Measurements from ENCODE around the gene SHLD1.
"Not testable (repeated sequence)": the region's sequence is repeated elsewhere in the genome, so short reads cannot be mapped to it uniquely, and the experiment has no call there.

The SHLD1 gene

GRCh38 chr20:5735845-5736510 lies 14.2 kb upstream of the SHLD1 start:
- DNase-seq (ENCODE audit: low spot score), result no peak

- DNase-seq (ENCODE audit: low spot score), result no peak
Measured at GRCh38 chr20:5737619-5737953, 12.6 kb upstream of the SHLD1 start.

GRCh38 chr20:5737966-5738365 lies 12.2 kb upstream of the SHLD1 start:
- no peak for DNase-seq (ENCODE audit: low spot score)

- not testable (repeated sequence) for DNase-seq (ENCODE audit: low spot score)
Measured at GRCh38 chr20:5740643-5741042, 9.6 kb upstream of the SHLD1 start.

DNA sequence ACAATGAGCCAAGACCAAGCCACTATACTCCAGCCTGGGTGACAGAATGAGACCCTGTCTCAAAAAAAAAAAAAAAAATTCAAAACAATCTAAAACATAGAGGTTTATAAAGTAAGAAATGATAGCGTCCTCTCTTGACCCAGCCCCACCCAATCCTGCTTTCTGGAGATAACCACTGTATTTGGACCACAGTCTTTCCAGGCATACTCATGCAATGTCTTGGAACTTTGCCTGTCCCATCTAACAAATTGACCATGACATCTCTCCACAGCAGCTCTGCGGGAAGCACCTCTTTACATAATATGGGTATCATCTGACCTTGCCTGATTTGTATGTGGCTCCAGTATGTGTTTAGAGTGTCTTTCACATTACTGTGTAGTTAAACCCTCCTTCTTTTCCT lies 9.1 kb upstream of the SHLD1 start:
- no peak for DNase-seq (ENCODE audit: low spot score)

GRCh38 chr20:5742041-5742440 lies 8.2 kb upstream of the SHLD1 start:
- DNase-seq (ENCODE audit: low spot score), result no peak

DNA sequence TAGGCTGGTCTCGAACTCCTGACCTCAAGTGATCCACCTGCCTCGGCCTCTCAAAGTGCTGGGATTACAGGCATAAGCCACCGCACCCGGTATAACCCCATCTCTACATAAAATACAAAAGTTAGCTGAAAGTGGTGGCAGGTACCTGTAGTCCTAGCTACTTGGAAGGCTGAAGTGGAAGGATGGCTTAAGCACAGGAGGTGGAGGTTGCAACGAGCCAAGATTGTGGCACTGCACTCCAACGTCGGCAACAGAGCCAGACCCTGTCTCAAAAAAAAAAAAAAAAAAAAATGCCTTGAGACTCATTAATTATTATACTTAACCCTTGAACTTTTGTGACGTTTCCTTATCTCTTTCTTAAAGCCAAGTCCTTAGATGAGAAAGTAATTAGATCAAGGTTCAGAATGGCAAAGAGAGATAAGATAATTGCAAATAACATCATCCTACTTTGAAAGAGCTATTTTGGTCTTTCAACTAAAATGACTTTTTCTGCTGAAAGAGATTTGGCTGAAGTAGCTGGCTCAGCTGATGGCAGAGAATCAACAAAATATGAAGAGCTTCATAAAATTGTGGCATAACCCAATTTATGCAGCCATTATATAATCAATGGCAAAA lies 4.7 kb upstream of the SHLD1 start:
- DNase-seq (ENCODE audit: low spot score), result no peak

DNA sequence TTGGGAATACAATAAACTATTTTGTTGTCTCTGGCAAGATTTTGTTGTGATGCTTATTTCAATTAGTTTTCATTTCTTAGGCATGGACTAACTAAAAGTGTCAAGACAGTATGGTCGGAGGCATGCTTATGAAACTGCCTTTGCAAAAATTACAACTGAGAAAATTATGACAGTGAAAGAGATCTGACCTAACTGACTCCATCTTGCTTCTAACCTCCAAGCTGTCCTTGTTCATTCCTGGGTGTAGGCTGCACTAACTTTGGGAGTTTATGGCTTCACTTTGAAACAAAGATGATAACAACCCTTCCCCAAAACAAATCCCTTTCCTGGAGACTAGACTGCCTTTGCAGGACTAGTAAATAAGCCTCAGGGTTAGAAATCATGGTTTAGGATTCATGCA lies 4.1 kb upstream of the SHLD1 start:
- DNase-seq (ENCODE audit: low spot score), result no peak

- no peak for DNase-seq (ENCODE audit: low spot score)
Measured at GRCh38 chr20:5748246-5748645, 2.0 kb upstream of the SHLD1 start.

DNA sequence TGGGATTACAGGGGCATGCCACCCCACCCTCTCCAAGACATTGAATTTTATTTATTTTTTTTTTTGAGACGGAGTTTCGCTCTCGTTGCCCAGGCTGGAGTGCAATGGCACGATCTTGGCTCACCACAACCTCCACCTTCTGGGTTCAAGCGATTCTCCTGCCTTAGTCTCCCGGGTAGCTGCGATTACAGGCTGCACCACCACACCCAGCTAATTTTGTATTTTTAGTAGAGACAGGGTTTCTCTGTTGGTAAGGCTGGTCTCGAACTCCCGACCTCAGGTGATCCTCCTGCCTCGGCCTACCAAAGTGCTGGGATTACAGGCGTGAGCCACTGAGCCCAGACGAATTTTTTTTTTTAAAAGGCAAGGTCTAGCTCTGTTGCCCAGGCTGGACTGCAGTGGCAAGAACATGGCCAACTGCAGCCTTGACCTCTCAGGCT lies 669 bp upstream of the SHLD1 start:
- not testable (repeated sequence) for DNase-seq (ENCODE audit: low spot score)

- no peak for DNase-seq (ENCODE audit: low spot score)
Measured at GRCh38 chr20:5751856-5752255, 1.7 kb downstream of the SHLD1 start.

DNA sequence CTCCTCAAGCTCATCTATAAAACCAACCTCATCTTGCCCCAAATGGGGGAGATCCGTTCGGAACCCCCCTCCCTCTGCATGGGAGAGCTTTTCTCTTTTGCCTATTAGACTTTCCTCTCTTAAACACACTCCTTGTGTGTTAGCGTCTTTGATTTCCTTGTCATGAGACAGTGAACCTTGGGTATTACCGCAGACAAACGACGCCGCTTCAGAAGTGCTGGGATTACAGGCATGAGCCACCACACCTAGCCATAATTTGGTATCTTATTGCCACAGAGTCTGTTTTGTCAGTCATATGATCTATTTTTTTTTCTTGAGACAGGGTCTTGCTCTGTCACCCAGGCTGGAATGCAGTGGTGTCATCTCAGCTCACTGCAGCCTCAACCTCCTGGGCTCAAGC lies 3.6 kb downstream of the SHLD1 start:
- no peak for DNase-seq (ENCODE audit: low spot score)

- no peak for DNase-seq (ENCODE audit: low spot score)
Measured at GRCh38 chr20:5757949-5758348, 7.7 kb downstream of the SHLD1 start.

- DNase-seq (ENCODE audit: low spot score), result no peak
Measured at GRCh38 chr20:5766085-5766764, 16.0 kb downstream of the SHLD1 start.

DNA sequence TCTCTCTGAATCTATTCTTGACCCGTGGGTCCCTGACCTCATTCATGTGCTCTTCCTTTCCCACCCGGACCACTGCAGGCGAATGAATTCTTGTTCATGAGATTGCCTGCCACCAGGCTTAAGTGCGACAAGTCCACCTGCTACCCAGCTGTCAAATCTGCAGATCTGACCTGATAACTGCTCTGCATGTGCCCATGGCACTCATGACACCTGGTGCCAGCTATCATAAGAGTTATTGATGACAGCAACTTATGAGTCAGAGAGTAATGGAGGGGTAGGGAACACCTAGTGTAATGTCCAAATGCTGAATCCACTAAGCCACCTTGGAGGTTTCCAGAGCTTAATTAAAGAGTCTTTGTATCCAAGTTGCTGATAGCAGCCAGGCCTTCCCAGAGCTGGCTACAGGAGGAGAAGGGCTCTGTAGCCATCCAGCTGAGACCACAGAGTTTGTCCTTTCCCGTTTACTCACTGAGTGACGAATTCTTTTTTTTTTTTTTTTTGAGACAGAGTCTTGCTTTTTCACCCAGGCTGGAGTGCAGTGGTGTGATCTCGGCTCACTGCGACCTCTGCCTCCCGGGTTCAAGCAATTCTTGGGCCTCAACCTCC lies 17.4 kb downstream of the SHLD1 start:
- no peak for DNase-seq (ENCODE audit: low spot score)

GRCh38 chr20:5770231-5770986 lies 20.2 kb downstream of the SHLD1 start:
- DNase-seq (ENCODE audit: low spot score), result no peak

DNA sequence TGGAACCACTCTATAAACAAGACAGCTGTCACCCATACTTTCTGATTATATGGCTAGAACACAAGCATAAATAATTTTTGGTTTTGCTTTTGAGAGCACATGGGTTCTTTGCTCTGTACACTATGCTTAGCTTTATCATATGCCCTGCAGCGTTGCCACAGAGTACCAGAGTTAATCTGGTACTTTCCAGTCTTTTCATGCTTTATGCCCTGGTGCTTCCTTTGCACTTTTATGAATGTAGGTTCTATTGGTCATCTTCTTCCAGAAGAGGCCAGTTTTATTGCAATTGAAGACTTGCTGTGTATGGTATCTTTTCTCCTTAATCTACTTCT lies 20.8 kb downstream of the SHLD1 start:
- DNase-seq (ENCODE audit: low spot score), result no peak

- no peak for DNase-seq (ENCODE audit: low spot score)
Measured at GRCh38 chr20:5772704-5773103, 22.5 kb downstream of the SHLD1 start.

- DNase-seq (ENCODE audit: low spot score), result no peak
Measured at GRCh38 chr20:5773589-5773988, 23.4 kb downstream of the SHLD1 start.

DNA sequence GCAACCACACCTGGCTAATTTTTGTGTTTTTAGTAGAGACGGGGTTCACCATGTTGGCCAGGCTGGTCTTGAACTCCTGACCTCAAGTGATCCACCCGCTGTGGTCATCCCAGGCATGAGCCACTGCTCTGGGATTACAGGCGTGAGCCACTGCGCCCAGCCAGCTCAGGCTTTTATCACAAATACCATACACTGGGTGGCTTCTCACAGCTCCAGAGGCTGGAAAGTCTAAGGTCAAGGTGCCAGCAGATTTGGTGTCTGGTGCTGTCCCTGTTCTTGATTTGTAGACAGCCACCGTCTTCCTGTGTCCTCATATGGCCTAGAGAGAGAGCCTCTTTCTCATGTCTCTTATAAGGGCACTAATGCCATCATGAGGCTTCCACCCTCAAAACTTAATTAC lies 25.9 kb downstream of the SHLD1 start:
- no peak for DNase-seq (ENCODE audit: low spot score)

DNA sequence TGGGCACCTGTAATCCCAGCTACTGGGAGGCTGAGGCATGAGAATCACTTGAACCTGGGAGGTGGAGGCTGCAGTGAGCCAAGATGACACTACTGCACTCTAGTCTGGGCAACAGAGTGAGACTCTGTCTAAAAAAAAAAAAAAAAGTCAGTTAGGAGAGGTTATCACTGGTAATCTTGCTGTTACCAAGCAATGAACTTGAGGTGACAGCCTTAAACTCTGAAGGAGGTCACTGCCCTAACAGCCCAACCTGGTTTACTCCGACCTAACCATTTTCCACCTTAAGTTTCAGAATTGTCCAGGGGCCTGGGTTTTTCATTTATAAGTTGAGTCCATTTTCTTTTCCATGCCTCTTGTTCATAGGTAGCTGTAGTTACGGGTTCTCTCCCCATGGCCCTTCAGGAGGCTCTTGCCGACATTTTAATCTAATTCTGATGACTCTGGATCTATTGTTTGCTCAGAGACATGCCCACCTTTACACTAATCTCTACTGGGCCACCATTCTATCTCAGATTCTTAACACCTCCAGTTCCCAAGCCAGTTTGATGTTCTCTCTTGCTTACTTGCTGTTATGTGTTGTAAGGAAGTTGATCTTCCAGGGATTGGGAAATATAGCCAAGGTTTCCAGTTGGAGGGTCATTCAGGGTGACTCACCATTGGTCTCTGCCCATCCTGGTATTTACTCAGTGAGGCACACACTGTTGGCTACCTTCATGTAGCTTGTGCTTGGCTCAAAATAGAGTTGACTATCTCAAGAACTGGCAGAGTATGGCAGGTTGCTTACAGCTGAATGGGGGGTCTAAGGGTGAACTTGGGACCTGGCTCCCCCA lies 29.1 kb downstream of the SHLD1 start:
- peak; percentile 77 for DNase-seq (ENCODE audit: low spot score)

- no peak for DNase-seq (ENCODE audit: low spot score)
Measured at GRCh38 chr20:5780846-5781217, 30.6 kb downstream of the SHLD1 start.
